Stomach (tissue), 4 donors: ENCODE data around the gene NPTN.

ENCODE experiments used
- POLR2A ChIP-seq, 4 donors: fragments of 450-650 bp; IDR thresholded peaks; one replicate each; pipeline ENCODE4 v1.6.1; 2016; ENCODE audit warnings: antibody characterized with exemption in 4 of 4, control low read depth in 2 of 4, mild to moderate bottlenecking in 1 of 4, moderate library complexity in 1 of 4
- POLR2AphosphoS5 ChIP-seq, 3 donors: sonication (generic); formaldehyde crosslinking; IDR thresholded peaks; one replicate each; pipeline ENCODE4 v1.6.1; 2016; ENCODE audit warnings: antibody characterized with exemption in 3 of 3
- TF ChIP-seq, protein P1 (sequence below), 7 experiments: fragments of 450-650 bp in 4 of 7; fragments of 200-600 bp in 3 of 7; sonication (generic) in 3 of 7; IDR thresholded peaks; one replicate each; pipeline ENCODE4 v1.5.1; 2016 to 2019; ENCODE audit warnings: antibody characterized with exemption in 7 of 7, control low read depth in 2 of 7, mild to moderate bottlenecking in 1 of 7

DNA sequence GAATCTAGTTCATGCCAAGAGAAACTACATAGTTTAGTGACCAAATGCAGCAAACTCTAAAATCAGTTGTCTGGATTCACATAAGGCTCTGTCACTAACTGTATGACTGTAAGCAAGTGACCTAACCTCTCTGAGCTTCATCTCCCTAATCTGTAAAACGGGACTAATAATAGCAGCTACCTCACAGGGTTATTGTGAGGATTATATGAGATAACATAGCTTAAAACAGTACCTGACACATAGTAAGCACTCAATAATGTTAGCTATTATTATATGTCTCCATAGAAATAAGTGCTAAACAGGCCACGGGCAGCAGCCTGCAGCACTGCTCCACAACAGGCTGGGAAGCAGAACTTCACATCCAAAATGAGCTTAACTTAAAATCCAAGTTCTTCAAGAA is 30.2 kb downstream of the NPTN start:
- TF ChIP-seq, protein P1, sequence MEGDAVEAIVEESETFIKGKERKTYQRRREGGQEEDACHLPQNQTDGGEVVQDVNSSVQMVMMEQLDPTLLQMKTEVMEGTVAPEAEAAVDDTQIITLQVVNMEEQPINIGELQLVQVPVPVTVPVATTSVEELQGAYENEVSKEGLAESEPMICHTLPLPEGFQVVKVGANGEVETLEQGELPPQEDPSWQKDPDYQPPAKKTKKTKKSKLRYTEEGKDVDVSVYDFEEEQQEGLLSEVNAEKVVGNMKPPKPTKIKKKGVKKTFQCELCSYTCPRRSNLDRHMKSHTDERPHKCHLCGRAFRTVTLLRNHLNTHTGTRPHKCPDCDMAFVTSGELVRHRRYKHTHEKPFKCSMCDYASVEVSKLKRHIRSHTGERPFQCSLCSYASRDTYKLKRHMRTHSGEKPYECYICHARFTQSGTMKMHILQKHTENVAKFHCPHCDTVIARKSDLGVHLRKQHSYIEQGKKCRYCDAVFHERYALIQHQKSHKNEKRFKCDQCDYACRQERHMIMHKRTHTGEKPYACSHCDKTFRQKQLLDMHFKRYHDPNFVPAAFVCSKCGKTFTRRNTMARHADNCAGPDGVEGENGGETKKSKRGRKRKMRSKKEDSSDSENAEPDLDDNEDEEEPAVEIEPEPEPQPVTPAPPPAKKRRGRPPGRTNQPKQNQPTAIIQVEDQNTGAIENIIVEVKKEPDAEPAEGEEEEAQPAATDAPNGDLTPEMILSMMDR (IDR thresholded peaks at IDR 0.05), result no peak
- no peak for TF ChIP-seq POLR2A (IDR thresholded peaks at IDR 0.05)
- no peak for TF ChIP-seq POLR2AphosphoS5 (IDR thresholded peaks at IDR 0.05)
